Right renal pelvis (tissue), 4 donors: ENCODE results near the gene C21orf91. TPM values are rescaled to one million over a fixed set of nuclear protein-coding genes. Genes with fewer than 3 reads are reported as not detected.

Experiments used
- DNase-seq, 4 donors: peaks; one replicate each; pipeline ENCODE4 v3.0.0-alpha.2; 2013; ENCODE audit warnings: low read depth in 4 of 4, low spot score in 3 of 4, missing footprints in 1 of 4
- polyA plus RNA-seq, 4 donors: library from polyadenylated mRNA; unstranded; fragments of 120-200 nt; gene quantifications; one replicate each; pipeline ENCODE4 v1.2.1, GENCODE V29; 2013; ENCODE audit not compliant: insufficient read length in 4 of 4

The C21orf91 gene
- polyA plus RNA-seq, 4 donors = 21.3 to 32.1 (median 31.3) TPM

GRCh38 chr21:17799414-17800164, 19.6 kb downstream of the C21orf91 start:
- DNase-seq = no peak

DNA sequence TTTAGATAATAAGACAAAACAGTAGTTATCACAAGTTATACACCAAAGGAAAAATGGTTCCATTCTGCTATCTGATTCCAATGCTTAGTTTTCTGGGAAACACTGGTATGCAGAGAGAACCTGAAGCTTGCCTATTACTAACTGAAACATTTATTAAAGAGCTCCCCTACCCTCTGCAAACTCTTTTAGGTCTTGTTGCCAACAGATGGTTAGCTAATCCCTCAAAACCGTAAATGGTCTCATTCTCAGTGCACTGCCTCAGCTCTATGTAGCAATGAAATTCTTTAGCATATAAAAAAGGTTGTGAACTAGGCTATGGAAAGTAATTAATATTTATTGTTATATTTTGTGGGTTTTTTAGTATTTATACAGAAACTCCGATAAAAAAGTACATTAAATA, 20.4 kb downstream of the C21orf91 start:
- DNase-seq = no peak

DNA sequence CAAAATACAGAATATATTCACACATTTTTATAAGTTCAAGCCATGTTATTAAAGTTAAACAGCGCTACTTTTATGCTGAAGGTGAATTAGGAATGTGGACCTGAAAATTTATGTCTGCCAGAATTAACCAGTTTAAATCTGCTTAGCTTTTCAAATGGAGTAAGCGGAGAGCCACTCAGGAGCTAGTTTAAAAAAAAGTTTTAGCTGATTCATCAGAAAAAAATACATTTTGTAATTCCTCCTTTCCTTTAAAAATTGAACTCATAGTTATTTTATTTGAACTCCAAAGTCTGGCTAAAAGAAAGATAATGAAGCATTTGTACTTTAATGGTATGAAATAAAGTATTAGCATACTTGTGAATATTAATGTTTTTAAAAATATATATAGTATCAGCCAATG, 21.2 kb downstream of the C21orf91 start:
- no peak for DNase-seq

GRCh38 chr21:17796503-17796902, 22.7 kb downstream of the C21orf91 start:
- no peak for DNase-seq

DNA sequence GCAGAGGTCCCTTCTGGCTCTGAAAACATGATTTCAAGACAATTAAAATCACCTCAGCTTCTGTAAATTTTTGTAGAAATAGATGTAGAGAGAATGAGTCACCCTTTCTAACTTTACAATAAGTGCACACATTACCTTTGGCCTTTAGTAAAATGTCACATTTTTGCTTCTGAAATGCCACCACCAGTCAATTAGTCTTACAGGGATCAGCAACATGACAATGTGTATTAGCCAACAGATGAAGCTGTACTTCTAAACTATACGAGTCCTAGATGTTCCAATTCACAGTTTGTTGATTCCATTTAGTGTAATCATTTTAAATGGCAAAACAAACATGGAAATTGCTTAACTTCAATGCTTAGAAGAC, 23.1 kb downstream of the C21orf91 start:
- no peak for DNase-seq

- no peak for DNase-seq
Measured at GRCh38 chr21:17795146-17796036, 23.8 kb downstream of the C21orf91 start.

- no peak for DNase-seq
Measured at GRCh38 chr21:17794518-17795145, 24.5 kb downstream of the C21orf91 start.

GRCh38 chr21:17793246-17794123, 25.7 kb downstream of the C21orf91 start:
- DNase-seq = no peak

DNA sequence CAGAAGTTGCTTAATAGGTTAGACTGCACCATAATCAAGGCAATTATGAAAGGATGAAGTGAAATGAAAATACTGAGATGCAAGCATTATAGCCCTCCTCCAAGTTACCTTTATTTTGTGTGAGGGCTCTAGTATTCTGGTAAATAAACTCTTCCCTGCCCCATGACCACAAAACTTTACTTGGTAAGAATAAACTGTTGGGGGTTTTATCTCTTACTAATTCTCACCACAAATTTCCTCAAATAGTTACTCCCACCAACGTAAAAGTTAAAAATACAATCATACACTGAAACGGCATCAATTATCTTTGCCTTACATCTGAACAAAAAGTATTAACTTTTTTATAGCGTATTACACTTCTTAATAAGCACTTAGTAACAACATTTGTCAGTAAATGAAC, 29.5 kb downstream of the C21orf91 start:
- DNase-seq = no peak

DNA sequence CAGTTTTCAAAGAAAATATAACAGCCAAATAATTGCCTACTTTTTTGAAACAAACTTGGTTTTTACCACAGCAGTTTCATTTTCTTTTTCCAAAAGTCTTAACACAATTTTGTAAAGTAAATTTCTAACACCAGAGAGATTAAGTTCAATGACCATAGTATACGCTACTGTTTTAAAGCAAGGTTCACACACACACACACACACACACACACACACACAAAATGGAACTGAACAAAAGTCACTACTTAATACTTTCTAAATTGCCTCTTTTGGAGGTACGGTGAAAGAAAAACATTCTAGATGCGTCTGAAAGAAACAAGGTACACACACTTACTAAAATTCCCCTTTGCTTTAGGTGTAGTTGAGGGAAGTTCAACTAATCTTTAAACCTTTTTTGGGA, 30.1 kb downstream of the C21orf91 start:
- DNase-seq = no peak

DNA sequence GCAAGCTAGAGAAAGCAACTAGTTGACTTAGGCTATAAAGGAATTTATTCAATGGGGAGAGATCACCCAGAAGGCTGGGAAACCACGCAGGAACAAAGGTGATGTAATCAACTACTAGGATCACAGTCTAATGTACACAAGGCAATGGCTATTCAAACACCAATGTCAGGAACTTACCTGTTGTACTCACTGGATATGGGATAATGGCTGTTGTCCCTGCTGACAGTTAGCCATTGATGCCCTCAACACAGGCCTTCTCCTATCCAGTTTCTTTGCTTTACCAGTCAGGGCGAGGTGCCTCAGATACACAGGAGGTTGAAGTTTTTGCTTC, 32.3 kb downstream of the C21orf91 start:
- DNase-seq = no peak

DNA sequence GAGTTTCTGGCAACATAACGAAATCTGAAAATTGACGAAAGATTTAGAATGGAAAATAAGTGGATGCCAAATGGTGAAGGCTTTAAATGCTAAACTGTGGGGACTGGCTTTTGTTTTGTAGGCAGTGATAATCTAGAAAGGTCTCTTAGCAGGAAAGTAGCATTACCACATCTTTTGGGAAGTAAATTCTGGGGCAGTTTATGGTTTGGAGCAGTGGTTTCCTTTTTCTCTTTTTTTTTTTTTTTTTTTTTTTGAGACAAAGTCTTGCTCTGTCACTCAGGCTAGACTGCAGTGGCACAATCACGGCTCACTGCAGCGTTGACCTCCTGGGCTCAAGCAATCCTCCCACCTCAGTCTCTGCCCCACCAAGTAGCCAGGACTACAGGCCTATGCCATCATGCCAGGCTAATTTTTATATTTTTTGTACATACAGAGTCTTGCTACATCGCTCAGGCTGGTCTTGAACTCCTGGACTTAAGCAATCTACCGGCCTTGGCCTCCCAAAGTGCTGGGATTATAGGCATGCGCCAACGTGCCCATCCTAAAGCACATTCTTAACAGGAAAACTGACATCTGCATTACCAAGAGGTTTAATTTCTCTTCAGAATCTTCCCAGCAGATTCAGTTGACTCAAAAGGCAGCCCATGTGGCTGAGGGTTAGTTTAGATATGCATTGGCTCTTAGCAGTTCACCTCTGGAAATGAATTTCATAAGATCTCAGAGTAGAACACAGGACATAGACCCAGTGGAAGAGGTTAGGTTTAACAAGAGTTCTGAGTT, 32.9 kb downstream of the C21orf91 start:
- no peak for DNase-seq

- DNase-seq = no peak
Measured at GRCh38 chr21:17785403-17785788, 33.8 kb downstream of the C21orf91 start.

DNA sequence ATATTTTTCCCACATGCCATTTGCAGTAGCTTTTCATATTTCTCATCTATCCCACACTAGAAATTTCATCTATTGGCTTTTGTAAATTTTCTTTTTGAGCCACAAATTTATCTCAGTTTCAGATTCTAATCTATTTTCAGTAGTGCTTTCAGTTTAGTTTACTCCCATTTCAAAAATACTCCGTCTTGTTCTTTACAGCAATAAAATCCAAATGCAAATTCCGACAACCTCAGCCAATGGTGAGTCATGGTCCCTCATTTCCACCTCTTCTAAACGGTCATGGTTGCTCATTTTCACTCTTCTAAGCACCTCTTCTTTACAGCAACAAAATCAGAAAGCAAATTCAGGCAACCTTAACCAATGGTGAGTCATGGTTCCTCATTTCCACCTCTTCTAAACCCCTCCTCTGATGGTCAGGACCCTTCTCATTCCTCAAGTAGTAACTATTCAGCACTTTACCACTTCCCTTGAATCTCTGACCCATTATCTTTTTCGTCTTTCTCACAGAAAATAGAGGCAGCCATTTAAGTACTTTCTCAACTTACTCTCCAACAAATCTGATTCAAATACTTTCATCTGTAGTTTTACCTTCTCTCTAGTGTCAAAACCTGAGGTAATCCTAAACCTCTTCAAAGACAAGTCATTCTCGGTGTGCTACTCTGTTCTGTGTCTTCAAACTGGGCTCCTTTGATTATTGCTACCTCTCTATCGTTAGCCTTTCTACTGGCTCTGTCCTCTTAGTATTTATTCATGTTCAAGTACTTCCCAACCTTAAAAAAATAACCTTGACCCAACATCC, 34.4 kb downstream of the C21orf91 start:
- no peak for DNase-seq

GRCh38 chr21:17784180-17784598, 35.0 kb downstream of the C21orf91 start:
- no peak for DNase-seq

GRCh38 chr21:17783481-17784179, 35.5 kb downstream of the C21orf91 start:
- no peak for DNase-seq

- no peak for DNase-seq
Measured at GRCh38 chr21:17783003-17783402, 36.2 kb downstream of the C21orf91 start.

DNA sequence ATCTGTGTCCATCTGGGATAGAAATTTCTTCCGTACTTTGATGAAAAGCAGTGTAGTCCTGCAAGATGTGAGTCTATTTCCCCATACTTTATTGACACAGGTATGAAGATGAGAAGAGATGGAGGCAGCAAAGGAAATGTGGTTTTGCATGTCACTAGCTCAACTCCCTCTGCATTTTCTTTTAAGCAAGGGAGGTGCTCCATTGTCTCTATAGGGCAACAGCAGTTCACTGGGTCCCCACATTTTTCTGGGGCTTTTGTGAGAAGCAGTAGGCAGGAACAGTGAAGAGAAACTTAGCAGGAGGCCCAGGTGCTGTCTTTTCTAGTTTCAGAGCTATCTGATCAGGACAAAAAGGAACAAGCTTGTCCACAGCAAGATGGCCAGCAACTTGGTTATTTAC, 37.1 kb downstream of the C21orf91 start:
- no peak for DNase-seq
